ENCODE data around the gene CHTF8. TPM values are rescaled to one million over a fixed set of nuclear protein-coding genes. Genes with fewer than 3 reads are reported as not detected.
"Not testable (repeated sequence)": the region's sequence is repeated elsewhere in the genome, so short reads cannot be mapped to it uniquely, and the experiment has no call there.

Gene CHTF8
- total RNA-seq, 2 donors from 2014 or later = 118 to 133 TPM

DNA sequence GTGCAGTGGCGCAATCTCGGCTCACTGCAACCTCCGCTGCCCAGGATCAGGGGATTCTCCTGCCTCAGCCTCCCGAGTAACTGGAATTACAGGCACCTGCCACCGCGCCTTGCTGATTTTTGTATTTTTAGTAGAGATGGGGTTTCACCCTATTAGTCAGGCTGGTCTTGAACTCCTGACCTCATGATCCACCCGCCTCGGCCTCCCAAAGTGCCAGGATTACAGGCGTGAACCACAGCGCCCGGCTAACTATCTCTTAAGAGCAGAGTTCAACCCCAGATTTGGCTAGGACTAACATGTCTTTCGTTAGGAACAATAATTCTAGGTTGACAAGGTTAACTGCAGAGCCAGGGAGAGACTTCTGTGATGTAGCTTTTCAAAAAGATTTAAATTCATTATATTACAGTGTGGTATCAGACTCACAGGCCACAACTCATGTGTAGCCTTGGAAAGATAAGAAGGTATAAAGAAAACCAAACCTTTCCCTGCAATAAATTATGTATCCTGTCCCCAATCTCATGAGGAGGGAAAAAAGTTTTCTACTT, 4.3 kb downstream of the CHTF8 start:
- Mint-ChIP-seq H3K4me3 (no peak overlapping the region), H3K27me3 (no peaks in the 10 kb centered on the region), H3K9me3 (no peaks in the 10 kb centered on the region), H3K4me1 (ENCODE audit: low read depth in 2 of 2) (peaks cover 16 to 31% of the 10 kb centered on the region in 2 donors), H3K36me3 (peaks cover 6% of the 10 kb centered on the region), H3K27ac (no peak overlapping the region)
- ATAC-seq (no peak), DNase-seq (ENCODE audit: low spot score) (no peak)

DNA sequence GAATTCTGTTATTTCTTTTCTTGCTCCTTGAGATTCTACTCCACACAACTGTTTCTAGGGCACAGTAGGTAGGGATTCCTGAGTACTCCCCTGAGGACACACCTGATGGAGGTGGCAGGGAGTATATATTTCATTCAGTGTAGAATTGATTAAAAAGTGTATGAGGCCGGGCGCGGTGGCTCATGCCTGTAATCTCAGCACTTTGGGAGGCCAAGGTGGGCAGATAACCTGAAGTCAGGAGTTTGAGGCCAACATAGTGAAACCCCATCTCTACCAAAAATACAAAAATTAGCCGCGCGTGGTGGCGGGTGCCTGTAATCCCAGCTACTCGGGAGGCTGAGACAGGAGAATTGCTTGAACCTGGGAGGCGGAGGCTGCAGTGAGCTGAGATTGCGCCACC, 5.6 kb downstream of the CHTF8 start:
- peak overlapping the region; percentile 24 to 54 for H3K27ac Mint-ChIP-seq
- H3K36me3 Mint-ChIP-seq; H3K4me3 Mint-ChIP-seq; ATAC-seq; H3K9me3 Mint-ChIP-seq; H3K27me3 Mint-ChIP-seq; DNase-seq (ENCODE audit: low spot score): not testable (repeated sequence)
- peaks cover 15 to 25% of the 10 kb centered on the region in 2 donors for H3K4me1 Mint-ChIP-seq (ENCODE audit: low read depth in 2 of 2)

DNA sequence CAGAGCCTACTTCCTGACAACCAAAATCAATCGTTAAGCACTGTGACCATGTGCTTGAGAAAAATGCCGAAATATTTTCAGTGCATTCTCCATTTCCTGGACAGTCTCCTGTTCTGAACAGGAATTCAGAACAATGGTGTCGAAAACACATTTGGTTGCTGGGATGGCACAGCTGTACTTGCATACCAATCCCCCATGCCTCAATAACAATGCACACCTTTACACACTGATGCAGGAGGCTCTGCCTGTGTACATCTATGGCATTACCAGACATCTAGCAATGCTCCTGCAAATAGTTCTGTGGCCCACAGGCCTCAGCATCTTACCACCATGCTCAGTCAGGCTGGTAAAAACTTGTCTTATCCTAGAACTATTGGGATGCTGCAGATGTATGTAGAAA, 6.2 kb downstream of the CHTF8 start:
- Mint-ChIP-seq H3K9me3 (no peaks in the 10 kb centered on the region), H3K27ac (no peak overlapping the region), H3K36me3 (peaks cover 6% of the 10 kb centered on the region), H3K4me3 (no peak overlapping the region), H3K27me3 (no peaks in the 10 kb centered on the region), H3K4me1 (ENCODE audit: low read depth in 2 of 2) (peaks cover 9 to 19% of the 10 kb centered on the region in 2 donors)
- ATAC-seq (no peak), DNase-seq (ENCODE audit: low spot score) (no peak)

DNA sequence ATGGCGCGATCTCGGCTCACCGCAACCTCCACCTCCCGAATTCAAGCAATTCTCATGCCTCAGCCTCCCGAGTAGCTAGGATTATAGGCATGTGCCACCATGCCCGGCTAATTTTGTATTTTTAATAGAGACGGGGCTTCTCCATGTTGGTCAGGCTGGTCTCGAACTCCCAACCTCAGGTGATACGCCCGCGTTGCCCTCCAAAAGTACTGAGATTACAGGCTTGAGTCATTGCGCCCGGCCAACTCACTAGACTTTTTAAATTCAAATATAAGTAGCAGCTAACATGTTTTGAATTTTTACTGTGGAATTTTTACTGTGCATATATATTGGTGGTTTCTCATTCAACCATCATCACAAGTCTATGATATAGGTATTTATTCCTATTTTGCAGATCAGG, 7.4 kb downstream of the CHTF8 start:
- not testable (repeated sequence) for H3K4me3 Mint-ChIP-seq
- H3K4me1 Mint-ChIP-seq (ENCODE audit: low read depth in 2 of 2) = peaks cover 0 to 10% of the 10 kb centered on the region in 2 donors

DNA sequence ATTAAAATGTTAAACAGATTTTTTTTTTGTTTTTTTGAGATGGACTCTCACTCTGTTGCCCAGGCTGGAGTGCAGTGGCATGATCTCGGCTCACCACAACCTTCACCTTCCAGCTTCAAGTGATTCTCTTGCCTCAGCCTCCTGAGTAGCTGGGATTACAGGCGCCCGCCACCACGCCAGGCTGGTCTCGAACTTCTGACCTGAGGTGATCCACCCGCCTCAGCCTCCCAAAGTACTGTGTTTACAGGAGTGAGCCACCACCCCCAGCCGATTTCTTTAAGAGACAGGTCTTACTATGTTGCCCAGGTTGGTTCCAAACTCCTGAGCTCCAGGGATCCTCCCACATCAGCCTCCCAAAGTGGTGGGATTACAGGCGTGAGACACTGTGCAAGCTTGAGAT, 8.0 kb downstream of the CHTF8 start:
- H3K27ac Mint-ChIP-seq; DNase-seq (ENCODE audit: low spot score); H3K4me3 Mint-ChIP-seq; H3K36me3 Mint-ChIP-seq; ATAC-seq; H3K9me3 Mint-ChIP-seq; H3K4me1 Mint-ChIP-seq (ENCODE audit: low read depth in 2 of 2); H3K27me3 Mint-ChIP-seq: not testable (repeated sequence)

More for the DNA sequence above, 7.4 kb downstream of the CHTF8 start:
- peak overlapping the region in 1 of 2 donors; percentile 50 for H3K27ac Mint-ChIP-seq
- not testable (repeated sequence) for DNase-seq (ENCODE audit: low spot score); H3K9me3 Mint-ChIP-seq; H3K36me3 Mint-ChIP-seq; H3K27me3 Mint-ChIP-seq; ATAC-seq

DNA sequence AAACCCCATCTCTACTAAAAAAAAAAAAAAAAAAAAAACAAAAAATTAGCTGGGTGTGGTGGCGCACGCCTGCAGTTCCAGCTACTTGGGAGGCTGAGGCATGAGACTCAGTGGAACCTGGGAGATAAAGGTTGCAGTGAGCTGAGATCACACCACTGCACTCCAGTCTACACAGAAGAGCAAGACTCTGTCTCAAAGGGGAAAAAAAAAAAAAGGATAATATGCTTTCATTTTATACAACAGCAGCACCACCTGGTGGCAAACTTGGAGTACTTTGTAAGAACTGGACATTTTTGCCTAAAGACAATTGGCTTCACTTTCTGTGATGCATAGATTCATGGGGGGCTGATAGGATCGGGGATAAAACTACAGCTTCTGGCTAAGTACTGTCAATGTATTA, 8.5 kb downstream of the CHTF8 start:
- no peak overlapping the region for H3K4me3 Mint-ChIP-seq
- ATAC-seq (peak in 1 of 2 donors; percentile 61), DNase-seq (ENCODE audit: low spot score) (no peak)
- H3K9me3 Mint-ChIP-seq = no peaks in the 10 kb centered on the region
- no peak overlapping the region for H3K27ac Mint-ChIP-seq
- H3K4me1 Mint-ChIP-seq (ENCODE audit: low read depth in 2 of 2) = peaks cover 0 to 6% of the 10 kb centered on the region in 2 donors
- H3K27me3 Mint-ChIP-seq = no peaks in the 10 kb centered on the region
- peaks cover 6% of the 10 kb centered on the region for H3K36me3 Mint-ChIP-seq

DNA sequence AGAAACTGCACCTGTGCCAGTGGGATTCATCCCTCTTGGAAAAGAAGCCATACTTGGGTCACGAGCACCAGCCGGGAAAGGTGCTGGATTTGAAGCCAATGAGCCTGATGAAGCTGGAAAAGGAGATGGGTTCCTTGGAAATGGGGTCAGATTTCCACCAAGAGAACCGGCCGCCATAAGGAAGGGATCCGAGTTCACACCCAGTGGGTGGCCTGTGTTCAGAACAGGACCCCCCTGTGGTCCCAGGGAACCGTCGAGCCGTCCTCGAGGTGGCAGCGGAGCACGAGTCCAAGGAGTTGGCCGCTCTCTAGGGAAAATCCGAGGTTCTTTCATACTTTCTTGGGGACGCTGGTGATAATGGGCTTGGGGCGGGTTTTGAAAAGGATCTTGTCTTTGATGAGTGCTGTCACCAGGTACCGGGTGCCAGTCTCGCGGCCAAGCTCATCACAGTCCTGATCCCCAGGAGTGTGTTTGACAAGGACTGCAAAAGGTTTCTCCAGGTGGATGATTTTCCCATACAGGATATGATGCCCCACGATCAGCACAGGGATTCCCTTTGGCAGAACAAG, 12.2 kb downstream of the CHTF8 start:
- Mint-ChIP-seq H3K4me3 (no peak overlapping the region), H3K27ac (no peak overlapping the region), H3K27me3 (no peaks in the 10 kb centered on the region), H3K4me1 (ENCODE audit: low read depth in 2 of 2) (peaks cover 0 to 4% of the 10 kb centered on the region in 2 donors), H3K36me3 (no peaks in the 10 kb centered on the region), H3K9me3 (no peaks in the 10 kb centered on the region)
- ATAC-seq = no peak
- DNase-seq (ENCODE audit: low spot score) = no peak

DNA sequence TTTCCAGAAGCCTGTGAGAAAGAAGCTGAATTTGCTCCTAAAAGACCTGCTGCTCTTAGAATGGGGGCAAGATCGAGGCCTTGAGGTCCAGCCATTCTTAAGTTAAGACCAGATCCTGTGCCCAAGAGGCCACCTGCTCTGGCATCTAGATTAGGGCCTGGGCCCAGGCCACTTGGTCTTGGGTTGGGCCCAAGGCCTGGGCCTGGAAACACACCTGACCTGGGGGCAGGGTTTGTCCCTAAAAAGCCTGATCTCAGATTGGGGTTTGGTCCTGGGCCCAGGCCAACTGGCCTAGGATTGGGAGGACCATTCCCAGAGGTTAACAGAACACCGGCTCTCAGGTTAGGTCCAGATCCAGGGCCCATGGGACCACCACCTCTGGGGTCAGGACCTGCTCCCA, 12.9 kb downstream of the CHTF8 start:
- H3K4me1 Mint-ChIP-seq (ENCODE audit: low read depth in 2 of 2) = peaks cover 0 to 4% of the 10 kb centered on the region in 2 donors
- no peak for DNase-seq (ENCODE audit: low spot score)
- no peaks in the 10 kb centered on the region for H3K9me3 Mint-ChIP-seq
- H3K27me3 Mint-ChIP-seq = no peaks in the 10 kb centered on the region
- no peak overlapping the region for H3K4me3 Mint-ChIP-seq
- no peak for ATAC-seq
- H3K27ac Mint-ChIP-seq = no peak overlapping the region
- H3K36me3 Mint-ChIP-seq = no peaks in the 10 kb centered on the region

DNA sequence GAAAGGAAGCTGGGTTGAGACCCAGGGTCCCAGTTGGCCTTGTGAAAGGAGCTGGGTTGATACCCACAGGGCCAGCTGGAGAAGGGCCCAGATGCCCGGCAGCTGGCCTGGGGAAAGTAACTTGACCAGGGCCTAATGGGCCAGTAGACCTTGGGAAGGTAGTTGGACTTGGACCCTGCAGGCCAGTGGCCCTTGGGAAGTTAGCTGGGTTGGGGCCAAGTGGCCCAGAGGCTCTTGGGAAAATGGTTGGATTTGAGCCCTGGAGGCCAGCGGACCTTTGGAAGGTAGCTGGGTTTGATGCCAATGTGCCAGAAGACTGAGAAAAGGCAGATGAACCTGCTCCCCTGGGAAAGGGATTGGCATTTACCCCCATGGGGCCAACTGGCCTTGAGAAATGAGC, 13.4 kb downstream of the CHTF8 start:
- Mint-ChIP-seq H3K36me3 (no peaks in the 10 kb centered on the region), H3K27ac (no peak overlapping the region), H3K4me3 (no peak overlapping the region), H3K4me1 (ENCODE audit: low read depth in 2 of 2) (peaks cover 0 to 2% of the 10 kb centered on the region in 2 donors), H3K27me3 (no peaks in the 10 kb centered on the region), H3K9me3 (no peaks in the 10 kb centered on the region)
- DNase-seq (ENCODE audit: low spot score) (no peak), ATAC-seq (no peak)

DNA sequence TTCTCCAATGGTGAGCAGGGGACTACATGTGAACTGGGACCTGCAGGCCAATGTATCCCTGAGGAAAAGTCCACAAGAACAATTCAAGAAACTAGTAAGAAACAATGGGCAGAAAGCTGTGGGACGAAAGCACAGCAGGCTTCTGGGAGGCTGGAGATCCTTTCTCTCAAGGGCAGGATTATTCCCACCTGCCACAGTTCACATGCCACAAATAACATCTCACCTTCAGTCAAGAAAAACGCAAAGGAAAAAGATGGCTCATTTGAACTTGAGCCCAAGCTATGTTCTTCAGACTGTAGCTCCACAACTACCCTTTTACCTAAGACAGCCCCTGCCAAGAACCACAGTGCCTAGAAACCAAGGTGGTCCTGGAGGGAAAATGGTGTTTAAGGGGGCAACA, 13.9 kb downstream of the CHTF8 start:
- Mint-ChIP-seq H3K4me3 (no peak overlapping the region), H3K27ac (no peak overlapping the region), H3K4me1 (ENCODE audit: low read depth in 2 of 2) (no peaks in the 10 kb centered on the region), H3K36me3 (no peaks in the 10 kb centered on the region), H3K27me3 (no peaks in the 10 kb centered on the region), H3K9me3 (no peaks in the 10 kb centered on the region)
- no peak for ATAC-seq
- no peak for DNase-seq (ENCODE audit: low spot score)

DNA sequence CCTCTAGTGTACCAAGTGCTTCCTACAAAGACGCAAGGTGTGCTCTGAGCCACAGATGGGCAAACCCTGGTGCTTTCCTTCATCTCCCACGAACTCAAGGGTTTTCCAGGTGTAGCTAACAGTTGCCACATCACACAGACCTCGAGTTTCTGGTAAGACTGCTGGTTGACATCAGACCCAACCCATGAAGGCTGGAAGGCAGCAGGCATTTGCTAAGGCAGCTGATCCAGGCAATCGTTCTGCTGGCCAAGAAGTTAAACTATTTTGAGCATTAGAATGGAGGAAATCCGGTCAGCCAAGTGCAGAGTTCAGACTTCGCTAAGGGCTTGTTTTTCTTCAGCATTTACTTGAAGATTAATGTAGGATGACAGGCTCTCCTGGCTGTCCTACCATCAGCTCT, 15.5 kb downstream of the CHTF8 start:
- Mint-ChIP-seq H3K4me1 (ENCODE audit: low read depth in 2 of 2) (peaks cover 0 to 3% of the 10 kb centered on the region in 2 donors), H3K27ac (no peak overlapping the region), H3K36me3 (no peaks in the 10 kb centered on the region), H3K9me3 (no peaks in the 10 kb centered on the region), H3K27me3 (no peaks in the 10 kb centered on the region), H3K4me3 (no peak overlapping the region)
- ATAC-seq (no peak), DNase-seq (ENCODE audit: low spot score) (no peak)

DNA sequence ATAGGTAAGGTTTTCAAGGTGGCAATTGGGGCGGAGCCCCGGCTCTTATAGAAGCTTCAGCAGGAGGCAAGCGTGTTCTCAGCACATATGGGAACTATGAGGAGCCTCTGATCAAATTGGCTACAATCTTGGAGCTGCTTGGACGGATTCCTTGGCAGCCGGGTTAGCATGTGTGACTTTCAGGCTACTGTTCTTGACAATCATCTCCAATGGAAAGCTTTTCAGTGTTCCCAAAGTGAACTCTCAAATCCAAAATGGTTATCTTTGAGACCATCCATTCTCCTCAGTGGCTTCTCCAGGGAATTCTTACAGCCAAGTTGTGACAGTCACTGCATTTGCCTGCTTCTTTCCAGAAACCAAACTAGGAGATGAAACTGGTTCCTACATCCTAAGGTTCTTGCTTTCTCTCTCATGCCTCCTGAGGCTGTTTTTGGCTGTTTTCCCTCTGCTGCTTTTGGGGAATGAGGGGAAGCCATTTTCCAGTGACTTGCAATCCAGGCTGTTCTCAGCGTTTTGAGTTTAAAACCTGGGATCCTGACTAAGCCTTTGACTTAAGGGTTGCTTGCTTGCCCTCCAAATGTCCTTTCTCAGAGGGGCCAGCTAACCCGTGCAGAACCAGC, 16.0 kb downstream of the CHTF8 start:
- H3K9me3 Mint-ChIP-seq = no peaks in the 10 kb centered on the region
- H3K27ac Mint-ChIP-seq = no peak overlapping the region

DNA sequence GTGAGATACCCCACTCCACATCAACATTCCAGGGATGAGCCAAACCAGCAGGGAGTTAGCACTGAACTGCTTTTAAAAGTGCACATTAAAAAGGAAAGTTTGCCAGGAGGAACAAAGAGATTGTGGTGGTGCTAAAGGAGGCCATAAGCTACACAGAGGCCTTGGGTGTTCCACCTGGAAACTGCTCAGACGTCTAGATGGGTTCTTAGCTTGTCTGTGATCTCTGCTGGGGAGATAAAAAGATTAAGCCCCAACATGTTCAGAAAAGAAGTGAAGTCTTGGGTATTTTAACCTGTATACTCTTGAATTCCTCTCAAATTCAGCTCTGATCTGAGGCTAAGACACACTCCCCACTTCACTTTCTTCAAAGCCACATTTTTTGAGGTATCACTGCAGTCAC, 16.6 kb downstream of the CHTF8 start:
- Mint-ChIP-seq H3K27ac (no peak overlapping the region), H3K27me3 (no peaks in the 10 kb centered on the region), H3K36me3 (no peaks in the 10 kb centered on the region), H3K9me3 (no peaks in the 10 kb centered on the region), H3K4me1 (ENCODE audit: low read depth in 2 of 2) (peaks cover 0 to 3% of the 10 kb centered on the region in 2 donors), H3K4me3 (no peak overlapping the region)
- no peak for ATAC-seq
- no peak for DNase-seq (ENCODE audit: low spot score)

More for the DNA sequence above, 16.0 kb downstream of the CHTF8 start:
- DNase-seq (ENCODE audit: low spot score) (no peak), ATAC-seq (no peak)
- no peaks in the 10 kb centered on the region for H3K36me3 Mint-ChIP-seq
- H3K27me3 Mint-ChIP-seq = no peaks in the 10 kb centered on the region
- no peak overlapping the region for H3K4me3 Mint-ChIP-seq
- H3K4me1 Mint-ChIP-seq (ENCODE audit: low read depth in 2 of 2) = peaks cover 0 to 3% of the 10 kb centered on the region in 2 donors

DNA sequence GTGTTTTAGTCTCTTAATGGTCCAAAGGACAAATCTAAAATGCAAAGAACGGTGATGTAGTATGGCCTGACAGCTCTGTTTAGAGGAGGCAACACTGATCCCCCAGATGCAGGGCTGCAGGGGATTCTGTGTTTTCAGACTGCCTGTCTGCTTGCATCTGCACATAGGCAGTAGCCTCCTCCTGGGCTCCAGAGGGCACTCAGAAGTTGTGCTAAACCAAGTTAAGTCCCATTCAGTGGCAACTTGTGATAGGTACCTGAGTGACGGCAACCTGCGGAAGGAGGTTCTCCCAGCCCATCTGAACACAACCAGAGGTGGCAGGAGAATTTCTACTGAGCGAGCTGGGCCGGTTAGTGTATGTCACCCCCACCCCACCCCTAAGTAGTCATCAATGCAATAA, 17.0 kb downstream of the CHTF8 start:
- Mint-ChIP-seq H3K27me3 (no peaks in the 10 kb centered on the region), H3K27ac (no peak overlapping the region), H3K9me3 (no peaks in the 10 kb centered on the region), H3K4me1 (ENCODE audit: low read depth in 2 of 2) (peaks cover 0 to 3% of the 10 kb centered on the region in 2 donors), H3K36me3 (no peaks in the 10 kb centered on the region), H3K4me3 (no peak overlapping the region)
- ATAC-seq (no peak), DNase-seq (ENCODE audit: low spot score) (no peak)

Measured in natural killer cell treated with Interleukin-12 subunit alpha and Interleukin-12 subunit beta and Interleukin-15 and Interleukin-18, amount 100 ng/mL, for 72 hours (primary cell).